Cerebellar cortex (tissue), 1 donor: ENCODE measurements around the gene DYRK1B.
"Not testable (repeated sequence)": the region's sequence is repeated elsewhere in the genome, so short reads cannot be mapped to it uniquely, and the experiment has no call there.

ENCODE experiments used
- DNase-seq: peaks from one replicate; pipeline ENCODE4 v3.0.0-alpha.2; 2015; ENCODE audit warnings: low spot score

DYRK1B gene

GRCh38 chr19:39809368-39809767 lies 24.6 kb downstream of the DYRK1B start:
- DNase-seq = no peak

- not testable (repeated sequence) for DNase-seq
Observed at GRCh38 chr19:39808688-39809087, 25.3 kb downstream of the DYRK1B start.

- no peak for DNase-seq
Observed at GRCh38 chr19:39807846-39808364, 26.1 kb downstream of the DYRK1B start.

- DNase-seq = no peak
Observed at GRCh38 chr19:39805104-39805503, 28.9 kb downstream of the DYRK1B start.

- DNase-seq = no peak
Observed at GRCh38 chr19:39802958-39803357, 31.0 kb downstream of the DYRK1B start.

- no peak for DNase-seq
Observed at GRCh38 chr19:39797083-39797482, 36.9 kb downstream of the DYRK1B start.

GRCh38 chr19:39796000-39796498 lies 37.9 kb downstream of the DYRK1B start:
- no peak for DNase-seq

- DNase-seq = no peak
Observed at GRCh38 chr19:39795001-39795400, 39.0 kb downstream of the DYRK1B start.

GRCh38 chr19:39792999-39793546 lies 40.9 kb downstream of the DYRK1B start:
- DNase-seq = peak; percentile 61

- DNase-seq = no peak
Observed at GRCh38 chr19:39788244-39788643, 45.7 kb downstream of the DYRK1B start.

- no peak for DNase-seq
Observed at GRCh38 chr19:39780894-39781293, 53.1 kb downstream of the DYRK1B start.

- no peak for DNase-seq
Observed at GRCh38 chr19:39778763-39779162, 55.2 kb downstream of the DYRK1B start, which contains the start of gene LEUTX. Gene LEUTX, plus strand, starts transcription at chr19:39778854. Its CDS starts 67 bp downstream, at chr19:39778921.
